ENCODE data around the gene LTN1. TPM values are rescaled to one million over a fixed set of nuclear protein-coding genes. Genes with fewer than 3 reads are reported as not detected.

The LTN1 gene
- total RNA-seq, 1 experiment from 2014 or later, result 18.7 TPM

- no peak for TF ChIP-seq EZH2 (IDR thresholded peaks at IDR 0.05; ENCODE audit: low read depth)
- TF ChIP-seq, protein P1, sequence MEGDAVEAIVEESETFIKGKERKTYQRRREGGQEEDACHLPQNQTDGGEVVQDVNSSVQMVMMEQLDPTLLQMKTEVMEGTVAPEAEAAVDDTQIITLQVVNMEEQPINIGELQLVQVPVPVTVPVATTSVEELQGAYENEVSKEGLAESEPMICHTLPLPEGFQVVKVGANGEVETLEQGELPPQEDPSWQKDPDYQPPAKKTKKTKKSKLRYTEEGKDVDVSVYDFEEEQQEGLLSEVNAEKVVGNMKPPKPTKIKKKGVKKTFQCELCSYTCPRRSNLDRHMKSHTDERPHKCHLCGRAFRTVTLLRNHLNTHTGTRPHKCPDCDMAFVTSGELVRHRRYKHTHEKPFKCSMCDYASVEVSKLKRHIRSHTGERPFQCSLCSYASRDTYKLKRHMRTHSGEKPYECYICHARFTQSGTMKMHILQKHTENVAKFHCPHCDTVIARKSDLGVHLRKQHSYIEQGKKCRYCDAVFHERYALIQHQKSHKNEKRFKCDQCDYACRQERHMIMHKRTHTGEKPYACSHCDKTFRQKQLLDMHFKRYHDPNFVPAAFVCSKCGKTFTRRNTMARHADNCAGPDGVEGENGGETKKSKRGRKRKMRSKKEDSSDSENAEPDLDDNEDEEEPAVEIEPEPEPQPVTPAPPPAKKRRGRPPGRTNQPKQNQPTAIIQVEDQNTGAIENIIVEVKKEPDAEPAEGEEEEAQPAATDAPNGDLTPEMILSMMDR (conservative IDR thresholded peaks at IDR 0.05), result no peak
- Histone ChIP-seq H3K9me2 (ENCODE audit: insufficient read depth) (no peaks in the 10 kb centered on the region), H3K4me2 (no peak overlapping the region), H3K36me3 (ENCODE audit: low read depth) (no peaks in the 10 kb centered on the region), H4K20me1 (ENCODE audit: insufficient read depth) (no peaks in the 10 kb centered on the region), H3F3A (ENCODE audit: insufficient read depth, low read depth) (no peaks in the 10 kb centered on the region), H3K27ac (no peak overlapping the region), H3K4me3 (no peak overlapping the region), H3K27me3 (ENCODE audit: insufficient read depth, low read depth) (no peaks in the 10 kb centered on the region), H3K79me2 (ENCODE audit: low read depth) (no peaks in the 10 kb centered on the region; the same call in 1 of the 2 replicates), H3K9me3 (ENCODE audit: insufficient read depth, low read depth) (no peaks in the 10 kb centered on the region), H2AFZ (no peak overlapping the region), H3K4me1 (replicated peaks; ENCODE audit: insufficient read depth) (no peaks in the 10 kb centered on the region)
- CTCF ChIA-PET, result no interaction called here
- POLR2A ChIA-PET (ENCODE audit: unreplicated experiment), result no interaction called here
- no peak for DNase-seq
- BruUV-seq (replicated peaks), result no TSS peak
- intact Hi-C loops (cut with micrococcal nuclease; ENCODE audit: unreplicated experiment), result no loop called here
Observed at GRCh38 chr21:28979092-28979491, 13.6 kb downstream of the LTN1 start.

DNA sequence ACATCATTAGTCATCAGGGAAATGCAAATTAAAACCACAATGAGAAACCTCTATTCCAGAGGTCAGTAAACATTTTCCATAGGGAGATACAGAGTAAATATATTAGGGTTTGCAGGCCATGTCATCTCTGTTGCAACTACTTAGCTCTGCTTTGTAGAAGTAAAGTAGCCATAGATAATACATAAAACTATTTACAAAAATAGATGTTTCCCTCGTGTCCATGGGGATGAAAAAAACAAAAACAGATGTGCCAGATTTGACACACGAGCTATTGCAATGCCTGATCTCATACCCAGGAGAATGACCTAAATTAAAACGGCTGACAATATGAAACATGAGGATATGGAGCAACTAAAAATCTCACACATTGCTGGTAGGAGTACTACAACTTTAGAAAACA lies 17.3 kb downstream of the LTN1 start:
- CTCF ChIA-PET, result no interaction called here
- Histone ChIP-seq H3K4me2 (no peak overlapping the region), H3K36me3 (ENCODE audit: low read depth) (no peaks in the 10 kb centered on the region), H3K27ac (no peak overlapping the region), H3K4me1 (replicated peaks; ENCODE audit: insufficient read depth) (no peaks in the 10 kb centered on the region), H3K9me2 (ENCODE audit: insufficient read depth) (no peaks in the 10 kb centered on the region), H3K79me2 (ENCODE audit: low read depth) (no peaks in the 10 kb centered on the region; the same call in 1 of the 2 replicates), H3F3A (ENCODE audit: insufficient read depth, low read depth) (no peaks in the 10 kb centered on the region), H3K9me3 (ENCODE audit: insufficient read depth, low read depth) (no peaks in the 10 kb centered on the region), H3K27me3 (ENCODE audit: insufficient read depth, low read depth) (no peaks in the 10 kb centered on the region), H2AFZ (no peak overlapping the region), H3K4me3 (no peak overlapping the region), H4K20me1 (ENCODE audit: insufficient read depth) (no peaks in the 10 kb centered on the region)
- intact Hi-C loops (cut with micrococcal nuclease; ENCODE audit: unreplicated experiment), result no loop called here
- no peak for DNase-seq
- POLR2A ChIA-PET (ENCODE audit: unreplicated experiment), result no interaction called here
- no TSS peak for BruUV-seq (replicated peaks)
- no peak for TF ChIP-seq EZH2 (IDR thresholded peaks at IDR 0.05; ENCODE audit: low read depth)
- TF ChIP-seq, protein P1 (conservative IDR thresholded peaks at IDR 0.05), result no peak

GRCh38 chr21:28974531-28975227 lies 18.0 kb downstream of the LTN1 start:
- H3K36me3 ChIP-seq (ENCODE audit: low read depth), result no peaks in the 10 kb centered on the region
- no peak overlapping the region for H3K4me3 ChIP-seq
- H3K9me3 ChIP-seq (ENCODE audit: insufficient read depth, low read depth), result no peaks in the 10 kb centered on the region
- CTCF ChIA-PET, result no interaction called here
- H4K20me1 ChIP-seq (ENCODE audit: insufficient read depth), result no peaks in the 10 kb centered on the region
- no TSS peak for BruUV-seq (replicated peaks)
- DNase-seq, result no peak
- H3K9me2 ChIP-seq (ENCODE audit: insufficient read depth), result no peaks in the 10 kb centered on the region
- H3F3A ChIP-seq (ENCODE audit: insufficient read depth, low read depth), result no peaks in the 10 kb centered on the region
- H3K79me2 ChIP-seq (ENCODE audit: low read depth), result no peaks in the 10 kb centered on the region; the same call in 1 of the 2 replicates
- TF ChIP-seq, protein P1 (conservative IDR thresholded peaks at IDR 0.05), result no peak
- TF ChIP-seq EZH2 (IDR thresholded peaks at IDR 0.05; ENCODE audit: low read depth), result no peak
- no peak overlapping the region for H2AFZ ChIP-seq
- no peak overlapping the region for H3K27ac ChIP-seq
- H3K4me1 ChIP-seq (replicated peaks; ENCODE audit: insufficient read depth), result no peaks in the 10 kb centered on the region
- POLR2A ChIA-PET (ENCODE audit: unreplicated experiment), result no interaction called here
- no peak overlapping the region for H3K4me2 ChIP-seq
- H3K27me3 ChIP-seq (ENCODE audit: insufficient read depth, low read depth), result no peaks in the 10 kb centered on the region
- intact Hi-C loops (cut with micrococcal nuclease; ENCODE audit: unreplicated experiment), result no loop called here

Data from PC-9 (cell line).